ENCODE measurements around the gene PEX12. TPM values are rescaled to one million over a fixed set of nuclear protein-coding genes. Genes with fewer than 3 reads are reported as not detected.
"Not testable (repeated sequence)": the region's sequence is repeated elsewhere in the genome, so short reads cannot be mapped to it uniquely, and the experiment has no call there.

PEX12 gene
- total RNA-seq, 1 donor from 2014 or later: 2.6 TPM

GRCh38 chr17:35537601-35538141 lies 40.7 kb downstream of the PEX12 start, which contains the start of gene SLFN12L:
Gene SLFN12L, minus strand, starts transcription at chr17:35537678. Its CDS starts 15,314 bp downstream, at chr17:35522364.
- DNase-seq (ENCODE audit: low read depth in 2 of 2): no peak

- DNase-seq (ENCODE audit: low read depth in 2 of 2): no peak
Observed at GRCh38 chr17:35536664-35537171, 41.7 kb downstream of the PEX12 start.

- not testable (repeated sequence) for DNase-seq (ENCODE audit: low read depth in 2 of 2)
Observed at GRCh38 chr17:35535406-35535805, 43.0 kb downstream of the PEX12 start.

- DNase-seq (ENCODE audit: low read depth in 2 of 2): no peak
Observed at GRCh38 chr17:35534576-35535093, 43.7 kb downstream of the PEX12 start.

GRCh38 chr17:35531160-35531559 lies 47.2 kb downstream of the PEX12 start:
- DNase-seq (ENCODE audit: low read depth in 2 of 2): no peak

- no peak for DNase-seq (ENCODE audit: low read depth in 2 of 2)
Observed at GRCh38 chr17:35529866-35530265, 48.5 kb downstream of the PEX12 start.

- not testable (repeated sequence) for DNase-seq (ENCODE audit: low read depth in 2 of 2)
Observed at GRCh38 chr17:35529326-35529725, 49.0 kb downstream of the PEX12 start.

Other genes with a start within 250 kb of the PEX12 start
- gene SLFN11, start 204.9 kb downstream of the PEX12 start, total RNA-seq: 54.1 and 55.7 TPM in 2 replicates
- gene SLFN12, start 146.1 kb downstream of the PEX12 start, total RNA-seq: 36.1 and 42.9 TPM in 2 replicates
- 2.7 and 3.2 TPM in 2 replicates for gene SLFN13, start 129.8 kb downstream of the PEX12 start, total RNA-seq
- under 0.01 TPM in 2 replicates for gene SLFN12L, start 40.9 kb downstream of the PEX12 start, total RNA-seq
- gene SLFN14, start 17.8 kb downstream of the PEX12 start, total RNA-seq: under 0.01 TPM in 1 of 2 replicates, not detected in the other
- gene AP2B1, start 8.8 kb upstream of the PEX12 start, total RNA-seq: 79.5 and 115 TPM in 2 replicates
- under 0.01 and 0.13 TPM in 2 replicates for gene RASL10B, start 153.1 kb upstream of the PEX12 start, total RNA-seq
- gene GAS2L2, start 174.7 kb upstream of the PEX12 start, total RNA-seq: under 0.01 TPM in 1 of 2 replicates, not detected in the other
- not detected in 2 replicates for gene C17orf50, start 182.3 kb upstream of the PEX12 start, total RNA-seq
- gene MMP28, start 217.1 kb upstream of the PEX12 start, total RNA-seq: 1.3 and 2.4 TPM in 2 replicates
- gene TAF15, start 230.9 kb upstream of the PEX12 start, total RNA-seq: 62.6 and 74.3 TPM in 2 replicates

Data from dermis microvascular lymphatic vessel endothelial cell (primary cell).